ENCODE results near the gene ATOSB.

ATOSB gene

DNA sequence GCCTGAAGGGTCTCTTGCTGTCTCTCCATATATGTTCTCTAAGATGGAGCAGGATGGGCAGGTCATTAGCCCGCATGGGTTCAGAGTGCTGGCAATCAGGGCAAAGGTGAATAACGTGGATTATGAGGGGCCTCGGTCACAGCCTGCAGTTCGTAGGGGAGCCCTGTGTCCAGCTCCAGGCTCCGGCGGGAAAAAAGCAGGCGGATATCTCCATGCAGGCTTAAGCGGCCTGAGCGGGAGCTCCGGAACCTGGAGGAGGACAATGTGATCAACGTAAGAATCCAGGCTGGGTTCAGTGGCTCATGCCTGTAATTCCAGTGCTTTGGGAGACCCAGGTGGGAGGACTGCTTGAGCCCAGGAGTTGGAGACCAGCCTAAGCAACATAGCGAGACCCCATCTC is 10.5 kb downstream of the ATOSB start:
- H3K4me3 ChIP-seq (ENCODE audit: low read depth, low read length) = no peak overlapping the region
- TF ChIP-seq, protein P1, sequence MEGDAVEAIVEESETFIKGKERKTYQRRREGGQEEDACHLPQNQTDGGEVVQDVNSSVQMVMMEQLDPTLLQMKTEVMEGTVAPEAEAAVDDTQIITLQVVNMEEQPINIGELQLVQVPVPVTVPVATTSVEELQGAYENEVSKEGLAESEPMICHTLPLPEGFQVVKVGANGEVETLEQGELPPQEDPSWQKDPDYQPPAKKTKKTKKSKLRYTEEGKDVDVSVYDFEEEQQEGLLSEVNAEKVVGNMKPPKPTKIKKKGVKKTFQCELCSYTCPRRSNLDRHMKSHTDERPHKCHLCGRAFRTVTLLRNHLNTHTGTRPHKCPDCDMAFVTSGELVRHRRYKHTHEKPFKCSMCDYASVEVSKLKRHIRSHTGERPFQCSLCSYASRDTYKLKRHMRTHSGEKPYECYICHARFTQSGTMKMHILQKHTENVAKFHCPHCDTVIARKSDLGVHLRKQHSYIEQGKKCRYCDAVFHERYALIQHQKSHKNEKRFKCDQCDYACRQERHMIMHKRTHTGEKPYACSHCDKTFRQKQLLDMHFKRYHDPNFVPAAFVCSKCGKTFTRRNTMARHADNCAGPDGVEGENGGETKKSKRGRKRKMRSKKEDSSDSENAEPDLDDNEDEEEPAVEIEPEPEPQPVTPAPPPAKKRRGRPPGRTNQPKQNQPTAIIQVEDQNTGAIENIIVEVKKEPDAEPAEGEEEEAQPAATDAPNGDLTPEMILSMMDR (IDR thresholded peaks at IDR 0.05; ENCODE audit: low read depth, low read length) = no peak

- H3K4me3 ChIP-seq (ENCODE audit: low read depth, low read length) = no peak overlapping the region
- TF ChIP-seq, protein P1 (IDR thresholded peaks at IDR 0.05; ENCODE audit: low read depth, low read length) = no peak
Measured at GRCh38 chr9:35104586-35104985, 11.1 kb downstream of the ATOSB start.

- TF ChIP-seq, protein P1 (IDR thresholded peaks at IDR 0.05; ENCODE audit: low read depth, low read length) = no peak
- H3K4me3 ChIP-seq (ENCODE audit: low read depth, low read length) = peak overlapping the region; percentile 88
Measured at GRCh38 chr9:35103660-35104191, 11.9 kb downstream of the ATOSB start.

- TF ChIP-seq, protein P1 (IDR thresholded peaks at IDR 0.05; ENCODE audit: low read depth, low read length) = no peak
- H3K4me3 ChIP-seq (ENCODE audit: low read depth, low read length) = peak within 1 kb of the TSS; percentile 88
Measured at GRCh38 chr9:35102769-35103659, 12.6 kb downstream of the ATOSB start, which contains the start of gene STOML2. Gene STOML2, minus strand, starts transcription at chr9:35103131. Its CDS starts 37 bp downstream, at chr9:35103094.

DNA sequence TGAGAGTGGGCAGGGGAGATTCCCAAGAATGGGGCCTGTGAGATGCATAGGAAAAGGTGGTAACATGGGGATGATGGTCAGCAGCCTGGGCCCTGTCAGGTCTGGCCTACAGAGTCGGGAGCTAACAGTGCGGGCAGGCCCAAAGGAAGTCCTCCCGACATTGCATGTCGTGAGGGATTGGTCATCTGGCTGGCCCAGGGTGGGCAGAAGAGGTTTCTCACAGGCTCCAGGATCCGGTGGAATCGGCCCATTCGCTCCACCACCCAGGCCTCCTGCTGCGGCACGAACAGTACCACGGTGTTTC is 13.2 kb downstream of the ATOSB start:
- peak overlapping the region; percentile 88 for H3K4me3 ChIP-seq (ENCODE audit: low read depth, low read length)
- TF ChIP-seq, protein P1 (IDR thresholded peaks at IDR 0.05; ENCODE audit: low read depth, low read length) = no peak

DNA sequence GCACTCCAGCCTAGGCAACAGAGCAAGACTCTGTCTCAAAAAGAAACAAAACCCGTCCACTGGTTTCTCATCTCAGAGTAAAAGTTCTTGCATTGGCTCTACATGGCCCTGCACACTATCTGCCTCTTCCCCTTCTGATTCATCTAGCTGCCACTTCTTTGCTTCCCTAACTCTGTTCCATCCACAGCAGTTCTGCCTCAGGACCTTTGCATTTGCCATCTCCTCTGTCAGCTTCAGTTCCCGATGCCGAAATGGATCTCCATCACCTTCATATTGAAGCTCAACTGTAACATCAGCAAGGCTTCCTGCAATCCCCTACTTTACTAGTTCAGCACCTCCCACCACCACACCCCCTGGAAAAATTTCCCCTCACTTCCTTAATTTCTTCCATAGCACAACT is 18.1 kb downstream of the ATOSB start:
- H3K4me3 ChIP-seq (ENCODE audit: low read depth, low read length) = no peak overlapping the region
- TF ChIP-seq, protein P1 (IDR thresholded peaks at IDR 0.05; ENCODE audit: low read depth, low read length) = no peak

Data from WI38 (cell line).